Peyer's patch (tissue), 4 donors: ENCODE measurements around the gene NOS1.

Experiments used
- POLR2A ChIP-seq, 2 donors: fragments of 450-650 bp; IDR thresholded peaks; one replicate each; pipeline ENCODE4 v1.5.1; 2017; ENCODE audit warnings: antibody characterized with exemption in 2 of 2, mild to moderate bottlenecking in 2 of 2, moderate library complexity in 2 of 2
- TF ChIP-seq, protein P1 (sequence below), 6 experiments: fragments of 450-650 bp in 4 of 6; fragments of 200-600 bp in 2 of 6; sonication (generic) in 1 of 6; IDR thresholded peaks; one replicate each; pipeline ENCODE4 v1.5.1; 2017 to 2019; ENCODE audit warnings: antibody characterized with exemption in 6 of 6, mild to moderate bottlenecking in 3 of 6, moderate library complexity in 1 of 6

DNA sequence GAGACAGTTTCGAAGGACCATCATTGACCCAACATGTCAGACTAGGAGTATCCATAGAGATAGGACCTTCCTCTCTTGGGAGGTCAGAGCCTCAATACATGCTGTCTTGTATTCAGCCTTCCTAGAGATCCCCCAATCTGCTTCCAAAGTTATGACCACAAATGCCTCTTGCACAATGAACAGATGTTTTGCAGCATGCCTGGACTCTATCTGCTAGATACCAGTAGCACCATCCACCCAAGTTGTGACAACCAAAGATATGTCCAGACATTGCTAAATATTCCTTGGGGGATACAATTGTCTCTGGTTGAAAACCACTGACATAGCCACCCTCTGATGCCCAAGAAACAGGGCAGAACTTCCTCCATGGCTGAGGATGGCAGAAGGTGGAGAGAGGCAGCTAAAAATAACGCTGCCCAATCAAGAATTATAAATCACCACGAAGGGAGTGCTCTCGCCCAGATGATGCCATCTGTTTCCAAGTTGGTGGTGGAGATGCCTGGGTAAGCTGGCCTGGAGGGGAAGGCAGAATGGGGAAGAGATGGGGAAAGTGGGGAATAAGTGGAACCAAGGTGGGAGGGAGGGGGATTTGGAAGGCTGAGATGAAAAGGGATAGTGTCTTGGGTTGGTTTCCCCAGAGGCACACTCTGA, 42.9 kb upstream of the NOS1 start:
- no peak for TF ChIP-seq POLR2A (IDR thresholded peaks at IDR 0.05)
- TF ChIP-seq, protein P1, sequence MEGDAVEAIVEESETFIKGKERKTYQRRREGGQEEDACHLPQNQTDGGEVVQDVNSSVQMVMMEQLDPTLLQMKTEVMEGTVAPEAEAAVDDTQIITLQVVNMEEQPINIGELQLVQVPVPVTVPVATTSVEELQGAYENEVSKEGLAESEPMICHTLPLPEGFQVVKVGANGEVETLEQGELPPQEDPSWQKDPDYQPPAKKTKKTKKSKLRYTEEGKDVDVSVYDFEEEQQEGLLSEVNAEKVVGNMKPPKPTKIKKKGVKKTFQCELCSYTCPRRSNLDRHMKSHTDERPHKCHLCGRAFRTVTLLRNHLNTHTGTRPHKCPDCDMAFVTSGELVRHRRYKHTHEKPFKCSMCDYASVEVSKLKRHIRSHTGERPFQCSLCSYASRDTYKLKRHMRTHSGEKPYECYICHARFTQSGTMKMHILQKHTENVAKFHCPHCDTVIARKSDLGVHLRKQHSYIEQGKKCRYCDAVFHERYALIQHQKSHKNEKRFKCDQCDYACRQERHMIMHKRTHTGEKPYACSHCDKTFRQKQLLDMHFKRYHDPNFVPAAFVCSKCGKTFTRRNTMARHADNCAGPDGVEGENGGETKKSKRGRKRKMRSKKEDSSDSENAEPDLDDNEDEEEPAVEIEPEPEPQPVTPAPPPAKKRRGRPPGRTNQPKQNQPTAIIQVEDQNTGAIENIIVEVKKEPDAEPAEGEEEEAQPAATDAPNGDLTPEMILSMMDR (IDR thresholded peaks at IDR 0.05) = no peak
